Measurements from ENCODE around the gene PTOV1. TPM values are rescaled to one million over a fixed set of nuclear protein-coding genes. Genes with fewer than 3 reads are reported as not detected.

PTOV1 gene
- total RNA-seq, 4 donors from 2014 or later, result 62.3 to 203 (median 66.8) TPM

DNA sequence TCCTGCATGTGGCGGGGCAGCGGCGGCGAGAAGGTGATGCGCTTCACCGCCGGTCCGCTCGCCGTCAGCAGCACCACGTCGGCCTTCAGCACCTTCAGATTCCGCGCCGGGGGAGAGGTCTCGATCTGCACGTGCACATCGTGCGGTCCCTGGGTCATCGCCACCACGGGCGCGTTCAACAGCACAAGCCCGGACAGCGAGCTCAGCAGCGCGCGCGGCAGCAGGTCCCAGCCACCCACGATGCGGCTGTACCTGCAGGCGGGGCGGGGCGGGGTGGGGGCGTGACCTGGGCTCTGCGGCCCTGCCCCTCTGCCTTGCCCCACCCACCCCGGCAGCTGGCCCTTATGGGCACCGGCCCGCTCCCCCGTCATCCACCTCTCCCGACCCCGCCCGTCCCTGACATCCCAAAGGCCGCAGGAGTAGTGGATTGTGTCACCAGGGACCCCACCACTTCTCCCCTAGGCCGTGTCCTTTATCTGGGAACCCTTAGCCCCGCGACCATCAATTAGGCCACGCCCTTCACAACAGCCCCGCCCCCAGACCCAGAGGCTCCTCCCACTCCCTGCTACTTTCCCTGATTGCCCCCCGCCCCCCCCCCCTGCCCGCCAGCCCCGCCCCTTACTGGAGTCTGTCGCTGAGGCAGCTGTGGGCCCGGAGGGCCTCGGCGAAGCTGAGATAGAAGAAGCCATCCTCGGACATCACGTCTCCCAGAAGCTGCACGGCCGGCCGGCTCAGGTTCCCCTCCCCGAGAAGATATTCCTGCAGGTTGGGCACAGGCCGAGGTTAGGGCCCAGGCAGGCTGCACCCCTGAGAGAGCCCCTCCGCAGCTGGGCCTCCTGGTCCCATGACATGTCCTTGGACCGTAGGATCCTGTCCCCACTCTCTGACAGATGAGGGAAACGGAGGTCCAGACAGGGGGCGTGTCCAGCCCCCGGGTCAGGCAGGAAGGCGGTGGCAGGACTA is 39.7 kb downstream of the PTOV1 start:
- H3K4me3 ChIP-seq, result peak overlapping the region in 3 of 4 donors; percentile 2 to 44 (median 32)
- no peak for TF ChIP-seq EP300 (IDR thresholded peaks at IDR 0.05; ENCODE audit: low read depth)
- no peak for TF ChIP-seq POLR2A (IDR thresholded peaks at IDR 0.05)
- TF ChIP-seq, protein P1, sequence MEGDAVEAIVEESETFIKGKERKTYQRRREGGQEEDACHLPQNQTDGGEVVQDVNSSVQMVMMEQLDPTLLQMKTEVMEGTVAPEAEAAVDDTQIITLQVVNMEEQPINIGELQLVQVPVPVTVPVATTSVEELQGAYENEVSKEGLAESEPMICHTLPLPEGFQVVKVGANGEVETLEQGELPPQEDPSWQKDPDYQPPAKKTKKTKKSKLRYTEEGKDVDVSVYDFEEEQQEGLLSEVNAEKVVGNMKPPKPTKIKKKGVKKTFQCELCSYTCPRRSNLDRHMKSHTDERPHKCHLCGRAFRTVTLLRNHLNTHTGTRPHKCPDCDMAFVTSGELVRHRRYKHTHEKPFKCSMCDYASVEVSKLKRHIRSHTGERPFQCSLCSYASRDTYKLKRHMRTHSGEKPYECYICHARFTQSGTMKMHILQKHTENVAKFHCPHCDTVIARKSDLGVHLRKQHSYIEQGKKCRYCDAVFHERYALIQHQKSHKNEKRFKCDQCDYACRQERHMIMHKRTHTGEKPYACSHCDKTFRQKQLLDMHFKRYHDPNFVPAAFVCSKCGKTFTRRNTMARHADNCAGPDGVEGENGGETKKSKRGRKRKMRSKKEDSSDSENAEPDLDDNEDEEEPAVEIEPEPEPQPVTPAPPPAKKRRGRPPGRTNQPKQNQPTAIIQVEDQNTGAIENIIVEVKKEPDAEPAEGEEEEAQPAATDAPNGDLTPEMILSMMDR (IDR thresholded peaks at IDR 0.05), result peak in 2 of 5 experiments; percentile 26 to 40
- DNase-seq, result peak; percentile 67
- H3K4me1 ChIP-seq, result peaks cover 9 to 14% (median 11%) of the 10 kb centered on the region in 4 donors
- no peaks in the 10 kb centered on the region for H3K9me3 ChIP-seq
- WGBS, 2 donors (ENCODE audit: low coverage in 1 of 2), result 26% methylated on average over 17 of the region's 69 CpGs; no CpG with 5 or more reads in 1 of the 2 donors
- H3K27ac ChIP-seq, result peak overlapping the region in 3 of 4 donors; percentile 18 to 47 (median 30)
- intact Hi-C loops (cut with DNase I; ENCODE audit: low total_unique reads) (no loop called here), in situ Hi-C loops (cut with MboI; ENCODE audit: low pct_ligation_motif_present in 1 of 4, low pct_unique_long_range_greater_than_20kb in 1 of 4, low sequenced_read_pairs in 3 of 4) (no loop called here)
- H3K36me3 ChIP-seq, result no peaks in the 10 kb centered on the region
- H3K27me3 ChIP-seq, result no peaks in the 10 kb centered on the region

DNA sequence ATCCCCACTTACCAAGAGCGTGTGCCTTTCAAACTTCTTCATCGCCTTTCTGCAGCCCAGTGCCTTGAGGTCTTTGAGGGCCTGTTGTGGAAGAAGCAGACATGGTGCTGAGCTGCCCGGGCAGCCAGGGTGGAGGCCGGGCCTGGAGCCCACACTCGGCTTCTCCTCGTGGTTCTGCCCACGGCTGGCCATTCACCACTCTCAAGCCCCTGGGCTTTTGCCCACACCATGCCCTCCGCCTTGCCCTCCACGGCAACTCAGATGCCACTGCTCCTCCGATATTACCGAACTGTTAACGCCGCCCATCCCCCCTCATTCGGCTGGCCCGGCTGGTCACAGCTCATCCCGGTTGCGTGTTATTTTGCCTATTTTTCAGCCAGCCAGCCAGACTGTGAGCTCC is 40.4 kb downstream of the PTOV1 start:
- Histone ChIP-seq H3K27me3 (no peaks in the 10 kb centered on the region), H3K4me1 (peaks cover 9 to 15% (median 12%) of the 10 kb centered on the region in 4 donors), H3K27ac (no peak overlapping the region), H3K36me3 (no peaks in the 10 kb centered on the region), H3K4me3 (no peak overlapping the region), H3K9me3 (no peaks in the 10 kb centered on the region)
- no peak for TF ChIP-seq EP300 (IDR thresholded peaks at IDR 0.05; ENCODE audit: low read depth)
- intact Hi-C loops (cut with DNase I; ENCODE audit: low total_unique reads) (no loop called here), in situ Hi-C loops (cut with MboI; ENCODE audit: low pct_ligation_motif_present in 1 of 4, low pct_unique_long_range_greater_than_20kb in 1 of 4, low sequenced_read_pairs in 3 of 4) (no loop called here)
- 79% methylated on average over 17 of the region's 17 CpGs; no CpG with 5 or more reads in 1 of the 2 donors for WGBS, 2 donors (ENCODE audit: low coverage in 1 of 2)
- no peak for DNase-seq

DNA sequence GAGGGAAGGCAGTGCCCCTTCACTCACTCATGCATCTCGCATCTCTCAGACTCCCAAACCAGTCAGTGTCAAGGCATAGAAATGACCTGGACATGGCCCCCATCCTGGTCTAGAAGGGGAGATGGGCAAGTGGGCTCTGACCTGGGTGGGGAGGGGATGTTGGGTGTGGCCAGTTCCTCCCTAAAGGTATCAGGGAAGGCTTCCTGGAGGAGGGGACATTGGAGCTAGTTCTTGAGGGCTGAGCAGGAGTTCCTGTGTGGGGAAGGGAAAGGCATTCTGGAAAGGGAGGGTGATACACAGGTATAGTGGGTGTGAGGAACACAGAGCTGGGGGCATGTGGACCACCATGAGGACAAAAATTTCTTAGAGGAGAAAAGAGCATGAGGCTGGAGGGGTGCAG is 41.8 kb downstream of the PTOV1 start:
- Histone ChIP-seq H3K27me3 (no peaks in the 10 kb centered on the region), H3K4me1 (peaks cover 9 to 25% (median 21%) of the 10 kb centered on the region in 4 donors), H3K9me3 (no peaks in the 10 kb centered on the region), H3K36me3 (no peaks in the 10 kb centered on the region), H3K4me3 (no peak overlapping the region), H3K27ac (no peak overlapping the region)
- DNase-seq, result no peak
- TF ChIP-seq POLR2A (IDR thresholded peaks at IDR 0.05) (no peak), POLR2AphosphoS5 (IDR thresholded peaks at IDR 0.05) (no peak), EP300 (IDR thresholded peaks at IDR 0.05; ENCODE audit: low read depth) (no peak)
- TF ChIP-seq, protein P1 (IDR thresholded peaks at IDR 0.05), result no peak
- in situ Hi-C loops (cut with MboI; ENCODE audit: low pct_ligation_motif_present in 1 of 4, low pct_unique_long_range_greater_than_20kb in 1 of 4, low sequenced_read_pairs in 3 of 4), result no loop called here
- WGBS, 2 donors (ENCODE audit: low coverage in 1 of 2), result 100% methylated on average over 1 of the region's 1 CpG
- intact Hi-C loops (cut with DNase I; ENCODE audit: low total_unique reads), result no loop called here

DNA sequence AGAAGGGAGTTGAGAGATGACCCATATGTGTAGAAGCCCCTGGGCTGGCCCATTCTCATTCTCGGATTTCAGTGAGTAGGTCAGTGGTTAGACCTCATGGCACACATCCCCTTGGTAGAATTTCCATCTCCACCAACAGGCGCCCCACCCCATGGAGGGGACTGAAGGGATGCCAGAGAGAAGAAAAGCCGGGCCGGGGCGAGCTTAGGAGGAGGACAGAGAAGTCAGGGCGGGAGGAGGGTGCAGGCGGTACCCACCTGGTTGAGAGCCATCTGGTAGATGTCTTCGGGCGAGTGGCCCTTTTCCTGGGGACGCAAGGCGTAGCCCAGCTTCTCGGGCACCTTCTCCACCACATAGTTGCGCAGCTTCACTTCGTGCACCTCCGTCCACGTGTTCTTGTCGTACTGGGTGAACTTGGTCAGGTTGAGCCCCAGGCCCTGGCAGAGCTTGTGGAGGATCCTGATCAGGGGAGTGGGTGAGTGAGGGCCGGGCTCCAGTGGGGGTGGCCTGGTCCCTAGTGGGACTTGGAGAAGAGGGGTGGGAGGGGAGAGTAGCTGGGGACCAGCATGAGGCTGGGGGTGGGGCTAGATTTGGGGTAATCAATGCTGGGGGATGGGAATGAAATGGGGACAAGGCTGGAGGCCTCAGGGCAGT is 43.2 kb downstream of the PTOV1 start:
- Histone ChIP-seq H3K36me3 (no peaks in the 10 kb centered on the region), H3K27ac (no peak overlapping the region), H3K9me3 (no peaks in the 10 kb centered on the region), H3K4me3 (no peak overlapping the region), H3K27me3 (no peaks in the 10 kb centered on the region), H3K4me1 (peaks cover 9 to 33% (median 23%) of the 10 kb centered on the region in 4 donors)
- TF ChIP-seq POLR2A (IDR thresholded peaks at IDR 0.05), result no peak
- no peak for TF ChIP-seq POLR2AphosphoS5 (IDR thresholded peaks at IDR 0.05)
- TF ChIP-seq, protein P1 (IDR thresholded peaks at IDR 0.05), result no peak
- TF ChIP-seq EP300 (IDR thresholded peaks at IDR 0.05; ENCODE audit: low read depth), result no peak
- 68 to 93% methylated on average over 6 to 18 of the region's 18 CpGs for WGBS, 2 donors (ENCODE audit: low coverage in 1 of 2)
- intact Hi-C loops (cut with DNase I; ENCODE audit: low total_unique reads), result no loop called here
- in situ Hi-C loops (cut with MboI; ENCODE audit: low pct_ligation_motif_present in 1 of 4, low pct_unique_long_range_greater_than_20kb in 1 of 4, low sequenced_read_pairs in 3 of 4), result no loop called here
- no peak for DNase-seq

Measured in transverse colon (tissue), 4 donors.